Caco-2 (cell line): ENCODE results near the gene HESX1. TPM values are rescaled to one million over a fixed set of nuclear protein-coding genes. Genes with fewer than 3 reads are reported as not detected.

Source experiments
- BruUV-seq: library from RNA; stranded (reverse); fragments of 400-500 nt; replicated peaks from 2 replicates; lab custom pipeline; 2021; lab: Mats Ljungman, UMichigan
- CTCF ChIA-PET: fragments of 300-600 bp; sonication (Branson Sonifier 250); formaldehyde crosslinking; loops from one replicate; lab custom pipeline; 2022; ENCODE audit warnings: antibody characterized with exemption; lab: Charles Lee
- POLR2A ChIA-PET: fragments of 300-600 bp; sonication (Branson Sonifier 250); formaldehyde crosslinking; loops from one replicate; lab custom pipeline; 2022; ENCODE audit warnings: antibody characterized with exemption; lab: Charles Lee
- DNase-seq, 2 experiments: peaks; one replicate each; pipeline versions ENCODE4 v3.0.0 to v3.0.0-alpha.2; 2020 to 2022
- H3K27me3 ChIP-seq: replicated peaks from 2 replicates; pipeline ENCODE4 v1.6.0; 2011; ENCODE audit warnings: low read length; ENCODE audit not compliant: control insufficient read depth, insufficient read depth
- H3K36me3 ChIP-seq: 2 replicates; pipeline ENCODE4 v1.5.1; 2011; ENCODE audit warnings: low read length; ENCODE audit not compliant: control insufficient read depth, insufficient read depth
- H3K4me1 ChIP-seq: fragments of 250-450 bp; sonication (Bioruptor Pico); 2 replicates; pipeline ENCODE4 v1.5.1; 2020; ENCODE audit warnings: mild to moderate bottlenecking
- H3K4me3 ChIP-seq: 2 replicates; pipeline ENCODE4 v1.5.1; 2011; ENCODE audit warnings: low read depth, mild to moderate bottlenecking, control low read depth, low read length
- H3K9me3 ChIP-seq: fragments of 250-450 bp; sonication (Bioruptor Pico); 2 replicates; pipeline ENCODE4 v1.5.1; 2020; ENCODE audit warnings: mild to moderate bottlenecking, moderate library complexity
- H3K27ac Mint-ChIP-seq: one replicate; pipeline ENCODE4 v1.8.0; 2022; ENCODE audit warnings: mixed read lengths; ENCODE audit not compliant: unreplicated experiment
- H3K27me3 Mint-ChIP-seq: one replicate; pipeline ENCODE4 v1.8.0; 2022; ENCODE audit warnings: mixed read lengths; ENCODE audit not compliant: insufficient read depth, unreplicated experiment
- H3K36me3 Mint-ChIP-seq: one replicate; pipeline ENCODE4 v1.8.0; 2022; ENCODE audit warnings: mild to moderate bottlenecking, mixed read lengths; ENCODE audit not compliant: insufficient read depth, unreplicated experiment
- H3K4me1 Mint-ChIP-seq: one replicate; pipeline ENCODE4 v1.8.0; 2022; ENCODE audit warnings: low read depth, mixed read lengths; ENCODE audit not compliant: unreplicated experiment
- H3K4me3 Mint-ChIP-seq: one replicate; pipeline ENCODE4 v1.8.0; 2022; ENCODE audit warnings: mild to moderate bottlenecking, moderate library complexity, mixed read lengths; ENCODE audit not compliant: unreplicated experiment
- H3K9me3 Mint-ChIP-seq: one replicate; pipeline ENCODE4 v1.8.0; 2022; ENCODE audit warnings: mixed read lengths; ENCODE audit not compliant: unreplicated experiment
- CTCF ChIP-seq, 2 experiments: fragments of 200-600 bp in 1 of 2; IDR thresholded peaks; 1 replicate in 1 of 2; 2 replicates in 1 of 2; pipeline versions ENCODE4 v1.5.1 to v1.8.0; 2011 to 2022; ENCODE audit warnings: antibody characterized with exemption in 1 of 2, control low read depth in 1 of 2, inconsistent platforms in 1 of 2, low read depth in 1 of 2, low read length in 1 of 2, mild to moderate bottlenecking in 1 of 2, moderate library complexity in 1 of 2; ENCODE audit not compliant: insufficient read depth in 1 of 2, severe bottlenecking in 1 of 2, unreplicated experiment in 1 of 2
- intact Hi-C: fragments of 100-400 bp; cut with micrococcal nuclease; formaldehyde crosslinking; loops from one replicate; pipeline ENCODE4 v1.10.0; 2022; ENCODE audit not compliant: unreplicated experiment
- total RNA-seq: library from RNA; stranded (reverse); gene quantifications from 2 replicates; pipeline ENCODE4 v1.2.3, GENCODE V29; 2022

The HESX1 gene
- total RNA-seq, 1 experiment from 2014 or later, result 1.2 TPM

- H3K4me3 Mint-ChIP-seq, result no peak overlapping the region
- H3K27ac Mint-ChIP-seq, result no peak overlapping the region
- Histone ChIP-seq H3K9me3 (no peaks in the 10 kb centered on the region), H3K4me1 (0 out of 2 replicates have a peak, but pooled peaks cover 6% of the 10 kb centered on the region), H3K36me3 (no peaks in the 10 kb centered on the region), H3K27me3 (no peaks in the 10 kb centered on the region), H3K4me3 (no peak overlapping the region)
- intact Hi-C loops, result loop anchor here (2.0 kb wide), 1 partner anchor 61 kb away; no protein-coding TSS in a partner anchor
- no peaks in the 10 kb centered on the region for H3K27me3 Mint-ChIP-seq
- no peak for DNase-seq
- H3K4me1 Mint-ChIP-seq, result peaks cover 12% of the 10 kb centered on the region
- H3K9me3 Mint-ChIP-seq, result no peaks in the 10 kb centered on the region
- ChIA-PET POLR2A (no interaction called here), CTCF (no interaction called here)
- TF ChIP-seq CTCF (IDR thresholded peaks at IDR 0.05; ENCODE audit: insufficient read depth in 1 of 2, low read depth in 1 of 2, low read length in 1 of 2, severe bottlenecking in 1 of 2, unreplicated experiment in 1 of 2), result no peak
- H3K36me3 Mint-ChIP-seq, result peaks cover 8% of the 10 kb centered on the region
- no TSS peak for BruUV-seq
Measured at GRCh38 chr3:57161915-57162314, 37.9 kb downstream of the HESX1 start.

- H3K27ac Mint-ChIP-seq, result no peak overlapping the region
- ChIA-PET CTCF (interaction anchor here (0.5 to 0.6 kb wide), 2 partner anchors 9 to 1021 kb away, joined by 3 read pairs; no protein-coding TSS in a partner anchor), POLR2A (interaction anchor here (0.6 kb wide), 1 partner anchor 27 kb away, joined by 4 read pairs; no protein-coding TSS in a partner anchor)
- H3K4me1 Mint-ChIP-seq, result peaks cover 10% of the 10 kb centered on the region
- intact Hi-C loops, result loop anchor here (2.0 kb wide), 1 partner anchor 60 kb away; no protein-coding TSS in a partner anchor
- no TSS peak for BruUV-seq
- no peaks in the 10 kb centered on the region for H3K27me3 Mint-ChIP-seq
- peaks cover 8% of the 10 kb centered on the region for H3K36me3 Mint-ChIP-seq
- Histone ChIP-seq H3K9me3 (no peaks in the 10 kb centered on the region), H3K36me3 (no peaks in the 10 kb centered on the region), H3K27me3 (no peaks in the 10 kb centered on the region), H3K4me1 (0 out of 2 replicates have a peak, but pooled peaks cover 6% of the 10 kb centered on the region), H3K4me3 (no peak overlapping the region)
- H3K4me3 Mint-ChIP-seq, result no peak overlapping the region
- no peak for DNase-seq
- no peak for TF ChIP-seq CTCF (IDR thresholded peaks at IDR 0.05; ENCODE audit: insufficient read depth in 1 of 2, low read depth in 1 of 2, low read length in 1 of 2, severe bottlenecking in 1 of 2, unreplicated experiment in 1 of 2)
- no peaks in the 10 kb centered on the region for H3K9me3 Mint-ChIP-seq
Measured at GRCh38 chr3:57160765-57161538, 38.8 kb downstream of the HESX1 start.

GRCh38 chr3:57160076-57160764 is 39.6 kb downstream of the HESX1 start:
- H3K36me3 Mint-ChIP-seq, result peaks cover 8% of the 10 kb centered on the region
- no peak overlapping the region for H3K27ac Mint-ChIP-seq
- no peak for TF ChIP-seq CTCF (IDR thresholded peaks at IDR 0.05; ENCODE audit: insufficient read depth in 1 of 2, low read depth in 1 of 2, low read length in 1 of 2, severe bottlenecking in 1 of 2, unreplicated experiment in 1 of 2)
- Histone ChIP-seq H3K36me3 (no peaks in the 10 kb centered on the region), H3K4me3 (no peak overlapping the region), H3K9me3 (no peaks in the 10 kb centered on the region), H3K4me1 (0 out of 2 replicates have a peak, but pooled peaks cover 6% of the 10 kb centered on the region), H3K27me3 (no peaks in the 10 kb centered on the region)
- BruUV-seq, result no TSS peak
- H3K9me3 Mint-ChIP-seq, result no peaks in the 10 kb centered on the region
- no peak overlapping the region for H3K4me3 Mint-ChIP-seq
- CTCF ChIA-PET, result interaction anchor here (0.6 kb wide), 1 partner anchor 1022 kb away, joined by 3 read pairs; no protein-coding TSS in a partner anchor
- intact Hi-C loops, result loop anchor here (2.0 kb wide), 1 partner anchor 59 kb away; no protein-coding TSS in a partner anchor
- DNase-seq, result no peak
- POLR2A ChIA-PET, result interaction anchor here (0.6 kb wide), 1 partner anchor 28 kb away, joined by 4 read pairs; no protein-coding TSS in a partner anchor
- no peaks in the 10 kb centered on the region for H3K27me3 Mint-ChIP-seq
- peaks cover 5% of the 10 kb centered on the region for H3K4me1 Mint-ChIP-seq
